ENCODE results near the gene PCSK4.
"Not testable (repeated sequence)": the region's sequence is repeated elsewhere in the genome, so short reads cannot be mapped to it uniquely, and the experiment has no call there.

Gene PCSK4

GRCh38 chr19:1522838-1523237, 32.7 kb upstream of the PCSK4 start:
- ChIA-PET CTCF (no interaction called here), POLR2A (no interaction called here)
- DNase-seq (ENCODE audit: extremely low spot score) = no peak
- no peak for TF ChIP-seq SUZ12 (IDR thresholded peaks at IDR 0.05)

DNA sequence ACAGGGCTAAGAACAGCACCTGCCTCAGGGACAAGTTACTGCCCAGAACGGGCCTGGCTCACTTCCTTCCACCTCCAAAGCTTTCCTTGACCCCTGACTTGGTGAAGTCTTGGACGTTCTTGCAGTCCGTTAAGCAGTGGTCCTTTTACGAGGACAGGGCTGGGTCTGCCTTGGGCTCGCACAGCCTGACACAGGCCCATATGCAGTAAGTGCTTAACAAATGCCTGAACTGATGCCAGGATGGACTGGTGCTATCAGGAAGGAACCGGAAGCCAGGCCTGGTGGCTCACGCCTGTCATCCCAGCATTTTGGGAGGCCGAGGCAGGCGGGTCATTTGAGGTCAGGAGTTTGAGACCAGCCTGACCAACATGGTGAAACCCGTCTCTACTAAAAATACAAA, 31.9 kb upstream of the PCSK4 start:
- POLR2A ChIA-PET = no interaction called here
- CTCF ChIA-PET = no interaction called here
- TF ChIP-seq L3MBTL2 (conservative IDR thresholded peaks at IDR 0.05) = no peak
- TF ChIP-seq ZNF384 (IDR thresholded peaks at IDR 0.05) = no peak
- no peak for TF ChIP-seq BHLHE40 (IDR thresholded peaks at IDR 0.05; ENCODE audit: borderline replicate concordance)
- no peak for TF ChIP-seq CTBP1 (IDR thresholded peaks at IDR 0.05; ENCODE audit: borderline replicate concordance)
- TF ChIP-seq, protein P1, sequence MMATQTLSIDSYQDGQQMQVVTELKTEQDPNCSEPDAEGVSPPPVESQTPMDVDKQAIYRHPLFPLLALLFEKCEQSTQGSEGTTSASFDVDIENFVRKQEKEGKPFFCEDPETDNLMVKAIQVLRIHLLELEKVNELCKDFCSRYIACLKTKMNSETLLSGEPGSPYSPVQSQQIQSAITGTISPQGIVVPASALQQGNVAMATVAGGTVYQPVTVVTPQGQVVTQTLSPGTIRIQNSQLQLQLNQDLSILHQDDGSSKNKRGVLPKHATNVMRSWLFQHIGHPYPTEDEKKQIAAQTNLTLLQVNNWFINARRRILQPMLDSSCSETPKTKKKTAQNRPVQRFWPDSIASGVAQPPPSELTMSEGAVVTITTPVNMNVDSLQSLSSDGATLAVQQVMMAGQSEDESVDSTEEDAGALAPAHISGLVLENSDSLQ (IDR thresholded peaks at IDR 0.05) = no peak
- no peak for TF ChIP-seq ARNT (IDR thresholded peaks at IDR 0.05)
- no peak for TF ChIP-seq LEF1 (IDR thresholded peaks at IDR 0.05; ENCODE audit: borderline replicate concordance)
- no peak for TF ChIP-seq HDGF (IDR thresholded peaks at IDR 0.05; ENCODE audit: borderline replicate concordance)
- no peak for TF ChIP-seq FOXA1 (IDR thresholded peaks at IDR 0.05)
- no peak for TF ChIP-seq FOXK2 (IDR thresholded peaks at IDR 0.05)
- no peak for TF ChIP-seq SUZ12 (IDR thresholded peaks at IDR 0.05)
- no peak for TF ChIP-seq TARDBP (IDR thresholded peaks at IDR 0.05)
- TF ChIP-seq ELF4 (IDR thresholded peaks at IDR 0.05) = no peak
- TF ChIP-seq FOXM1 (IDR thresholded peaks at IDR 0.05; ENCODE audit: borderline replicate concordance) = no peak
- no peak for TF ChIP-seq NFRKB (IDR thresholded peaks at IDR 0.05)
- no peak for TF ChIP-seq SP1 (IDR thresholded peaks at IDR 0.05)
- no peak for DNase-seq (ENCODE audit: extremely low spot score)

DNA sequence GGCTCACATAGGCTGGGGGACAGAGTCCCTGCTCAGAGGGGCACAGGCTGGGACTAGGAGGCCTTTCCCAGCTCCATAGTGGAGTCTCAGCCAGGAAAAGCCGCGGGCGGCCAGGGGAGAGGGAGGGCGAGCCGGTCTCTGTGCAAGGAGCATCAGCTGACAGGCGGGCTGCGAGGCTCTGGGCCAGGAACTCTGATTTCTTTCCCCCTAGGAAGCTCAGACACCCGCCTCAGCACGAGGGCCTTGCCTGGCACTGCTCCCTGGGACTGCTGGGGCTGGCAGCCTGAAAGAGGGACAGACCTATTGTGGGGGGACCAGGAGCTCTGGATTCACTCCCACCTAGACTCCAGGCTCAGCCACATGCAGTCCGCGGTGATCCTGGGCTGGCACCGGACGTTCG, 31.5 kb upstream of the PCSK4 start:
- ChIA-PET POLR2A (no interaction called here), CTCF (no interaction called here)
- no peak for DNase-seq (ENCODE audit: extremely low spot score)
- TF ChIP-seq ARNT (IDR thresholded peaks at IDR 0.05) (no peak), FOXM1 (IDR thresholded peaks at IDR 0.05; ENCODE audit: borderline replicate concordance) (no peak)

GRCh38 chr19:1520203-1520780, 30.1 kb upstream of the PCSK4 start:
- DNase-seq (ENCODE audit: extremely low spot score) = no peak
- ChIA-PET CTCF (no interaction called here), POLR2A (no interaction called here)
- TF ChIP-seq LEF1 (IDR thresholded peaks at IDR 0.05; ENCODE audit: borderline replicate concordance) (no peak), ELF4 (IDR thresholded peaks at IDR 0.05) (no peak), NFRKB (IDR thresholded peaks at IDR 0.05) (no peak), SUZ12 (IDR thresholded peaks at IDR 0.05) (no peak), ZNF384 (IDR thresholded peaks at IDR 0.05) (no peak), TARDBP (IDR thresholded peaks at IDR 0.05) (no peak), BHLHE40 (IDR thresholded peaks at IDR 0.05; ENCODE audit: borderline replicate concordance) (no peak), CTBP1 (IDR thresholded peaks at IDR 0.05; ENCODE audit: borderline replicate concordance) (no peak), ARNT (IDR thresholded peaks at IDR 0.05) (no peak), HDGF (IDR thresholded peaks at IDR 0.05; ENCODE audit: borderline replicate concordance) (no peak), FOXK2 (IDR thresholded peaks at IDR 0.05) (no peak), SP1 (IDR thresholded peaks at IDR 0.05) (no peak), FOXA1 (IDR thresholded peaks at IDR 0.05) (no peak)
- TF ChIP-seq, protein P1 (IDR thresholded peaks at IDR 0.05) = no peak

DNA sequence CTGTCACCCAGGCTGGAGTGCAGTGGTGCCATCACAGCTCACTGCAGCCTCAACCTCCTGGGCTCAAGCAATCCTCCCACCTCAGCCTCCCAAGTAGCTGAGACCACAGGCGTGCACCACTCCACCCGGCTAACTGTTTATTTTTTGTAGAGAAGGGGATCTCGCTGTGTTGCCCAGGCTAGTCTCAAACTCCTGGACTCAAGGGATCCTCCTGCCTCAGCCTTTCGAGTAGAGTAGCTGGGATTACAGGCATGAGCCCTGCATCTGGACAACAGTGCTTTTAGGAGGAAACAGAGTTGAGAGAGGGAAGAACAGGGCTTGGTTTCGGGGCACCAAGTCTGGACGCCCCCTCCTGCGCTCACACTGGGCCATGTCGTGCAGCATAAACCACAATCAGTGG, 29.7 kb upstream of the PCSK4 start:
- DNase-seq (ENCODE audit: extremely low spot score); CTCF ChIA-PET; POLR2A ChIA-PET: not testable (repeated sequence)

GRCh38 chr19:1518471-1518870, 28.3 kb upstream of the PCSK4 start:
- no peak for DNase-seq (ENCODE audit: extremely low spot score)
- POLR2A ChIA-PET = no interaction called here
- TF ChIP-seq SUZ12 (IDR thresholded peaks at IDR 0.05) = no peak
- TF ChIP-seq ELF4 (IDR thresholded peaks at IDR 0.05) = no peak
- TF ChIP-seq, protein P1 (IDR thresholded peaks at IDR 0.05) = no peak
- no peak for TF ChIP-seq L3MBTL2 (conservative IDR thresholded peaks at IDR 0.05)
- TF ChIP-seq SP1 (IDR thresholded peaks at IDR 0.05) = no peak
- no peak for TF ChIP-seq ZNF384 (IDR thresholded peaks at IDR 0.05)
- TF ChIP-seq CTBP1 (IDR thresholded peaks at IDR 0.05; ENCODE audit: borderline replicate concordance) = no peak
- TF ChIP-seq ARNT (IDR thresholded peaks at IDR 0.05) = no peak
- TF ChIP-seq TARDBP (IDR thresholded peaks at IDR 0.05) = no peak
- CTCF ChIA-PET = no interaction called here

GRCh38 chr19:1516395-1516753, 26.2 kb upstream of the PCSK4 start:
- ChIA-PET CTCF (no interaction called here), POLR2A (no interaction called here)
- no peak for TF ChIP-seq ELF4 (IDR thresholded peaks at IDR 0.05)
- TF ChIP-seq HDGF (IDR thresholded peaks at IDR 0.05; ENCODE audit: borderline replicate concordance) = no peak
- no peak for TF ChIP-seq TARDBP (IDR thresholded peaks at IDR 0.05)
- no peak for TF ChIP-seq L3MBTL2 (conservative IDR thresholded peaks at IDR 0.05)
- TF ChIP-seq SP1 (IDR thresholded peaks at IDR 0.05) = no peak
- no peak for TF ChIP-seq ARNT (IDR thresholded peaks at IDR 0.05)
- TF ChIP-seq NFRKB (IDR thresholded peaks at IDR 0.05) = no peak
- TF ChIP-seq FOXA1 (IDR thresholded peaks at IDR 0.05) = no peak
- TF ChIP-seq FOXM1 (IDR thresholded peaks at IDR 0.05; ENCODE audit: borderline replicate concordance) = no peak
- TF ChIP-seq CTBP1 (IDR thresholded peaks at IDR 0.05; ENCODE audit: borderline replicate concordance) = no peak
- TF ChIP-seq, protein P1 (IDR thresholded peaks at IDR 0.05) = no peak
- no peak for TF ChIP-seq ZNF384 (IDR thresholded peaks at IDR 0.05)
- TF ChIP-seq SUZ12 (IDR thresholded peaks at IDR 0.05) = no peak
- TF ChIP-seq BHLHE40 (IDR thresholded peaks at IDR 0.05; ENCODE audit: borderline replicate concordance) = no peak
- no peak for TF ChIP-seq FOXK2 (IDR thresholded peaks at IDR 0.05)
- no peak for TF ChIP-seq LEF1 (IDR thresholded peaks at IDR 0.05; ENCODE audit: borderline replicate concordance)
- DNase-seq (ENCODE audit: extremely low spot score) = no peak
